A375 (cell line): ENCODE data around the gene NEUROD1. TPM values are rescaled to one million over a fixed set of nuclear protein-coding genes. Genes with fewer than 3 reads are reported as not detected.

Source experiments
- total RNA-seq: library from RNA; depleted of rRNA; stranded (reverse); fragments of >200 nt; shearing (Covaris generic); gene quantifications from 2 replicates; pipeline ENCODE4 v1.2.3, GENCODE V29; 2014; rRNA removed

Gene NEUROD1
- not detected in 2 replicates for total RNA-seq

GRCh38 chr2:181680055-181680936 lies at the start of gene NEUROD1:
TSS of gene NEUROD1 (minus strand) at chr2:181680517. CDS start at chr2:181678860, 1,657 bp downstream.

GRCh38 chr2:181656450-181657291 lies 23.6 kb downstream of the NEUROD1 start, which contains the start of gene CERKL:
TSS of gene CERKL (minus strand) at chr2:181657105. CDS start at chr2:181657006, 99 bp downstream.

Other genes starting within 250 kb of the NEUROD1 start
- 30.0 and 31.6 TPM in 2 replicates for gene ITGA4, start 223.1 kb downstream of the NEUROD1 start, total RNA-seq
- not detected in 2 replicates for gene CERKL, start 23.4 kb downstream of the NEUROD1 start, total RNA-seq
- gene ITPRID2, start 211.2 kb upstream of the NEUROD1 start, total RNA-seq: 174 and 216 TPM in 2 replicates